Brain microvascular endothelial cell (primary cell): ENCODE results near the gene PICALM.
A peak's percentile ranks its signal among the peaks of the same experiment; 100 is the strongest.

Experiments used
- DNase-seq: peaks from one replicate; pipeline ENCODE4 v3.0.0-alpha.2; 2020
- H3K27ac ChIP-seq: fragments of 250-450 bp; sonication (Bioruptor Pico); 2 replicates; pipeline ENCODE4 v1.5.1; 2020; ENCODE audit warnings: mild to moderate bottlenecking, moderate library complexity
- H3K27me3 ChIP-seq: fragments of 250-450 bp; sonication (Bioruptor Pico); replicated peaks from 2 replicates; pipeline ENCODE4 v1.5.1; 2020; ENCODE audit warnings: mild to moderate bottlenecking
- H3K36me3 ChIP-seq: fragments of 250-450 bp; sonication (Bioruptor Pico); replicated peaks from 2 replicates; pipeline ENCODE4 v1.5.1; 2020; ENCODE audit warnings: mild to moderate bottlenecking
- H3K4me3 ChIP-seq: 2 replicates; pipeline ENCODE4 v1.5.1; 2011; ENCODE audit warnings: low read depth, mild to moderate bottlenecking, control low read depth, low read length, moderate library complexity
- CTCF ChIP-seq: IDR thresholded peaks from 2 replicates; pipeline ENCODE4 v1.5.1; 2011; ENCODE audit warnings: low read depth, mild to moderate bottlenecking, moderate library complexity, low read length, control low read depth, inconsistent platforms; ENCODE audit errors: missing control alignments
- in situ Hi-C: cut with HindIII; loops from 2 replicates; pipeline ENCODE4 v1.10.0; 2017; ENCODE audit warnings: low sequenced_read_pairs, low pct_ligation_motif_present

PICALM gene

DNA sequence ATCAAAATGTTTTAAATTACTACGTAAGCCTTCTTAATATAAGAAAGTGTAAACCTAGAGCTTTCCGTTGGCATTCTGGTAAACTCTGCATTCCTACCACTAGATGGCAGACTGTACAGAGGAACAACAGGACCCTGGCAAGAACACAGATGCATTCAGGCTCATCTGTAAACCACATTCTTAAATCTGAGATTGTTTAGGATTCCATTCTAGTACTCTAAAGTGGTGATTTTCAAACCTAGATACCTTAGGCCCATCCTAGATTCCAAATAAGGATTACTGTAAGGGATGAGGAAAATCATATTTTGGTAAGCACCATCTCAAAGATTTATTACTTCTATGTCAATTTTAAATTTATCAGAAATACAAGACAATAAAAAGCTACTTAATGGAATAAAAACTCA is 26.9 kb downstream of the PICALM start:
- Histone ChIP-seq H3K36me3 (no peaks in the 10 kb centered on the region), H3K27me3 (no peaks in the 10 kb centered on the region), H3K4me3 (no peak overlapping the region), H3K27ac (peak overlapping the region; percentile 7)
- in situ Hi-C loops: loop anchor here (25.0 kb wide), 1 partner anchor 170 kb away; no protein-coding TSS in a partner anchor
- peak; percentile 91 for DNase-seq
- peak; percentile 78 for TF ChIP-seq CTCF

- Histone ChIP-seq H3K27me3 (no peaks in the 10 kb centered on the region), H3K27ac (peak overlapping the region; percentile 7), H3K4me3 (no peak overlapping the region), H3K36me3 (no peaks in the 10 kb centered on the region)
- in situ Hi-C loops: loop anchor here (25.0 kb wide), 1 partner anchor 171 kb away; no protein-coding TSS in a partner anchor
- TF ChIP-seq CTCF: no peak
- no peak for DNase-seq
These were observed 27.7 kb downstream of the PICALM start for GRCh38 chr11:86040919-86041850.

GRCh38 chr11:86039094-86039493 is 29.8 kb downstream of the PICALM start:
- in situ Hi-C loops: loop anchor here (25.0 kb wide), 1 partner anchor 173 kb away; no protein-coding TSS in a partner anchor
- Histone ChIP-seq H3K36me3 (no peaks in the 10 kb centered on the region), H3K27ac (no peak overlapping the region), H3K27me3 (no peaks in the 10 kb centered on the region), H3K4me3 (no peak overlapping the region)
- no peak for TF ChIP-seq CTCF
- no peak for DNase-seq

- no peak for DNase-seq
- no peak for TF ChIP-seq CTCF
- Histone ChIP-seq H3K27me3 (no peaks in the 10 kb centered on the region), H3K27ac (no peak overlapping the region), H3K36me3 (no peaks in the 10 kb centered on the region), H3K4me3 (no peak overlapping the region)
- in situ Hi-C loops: loop anchor here (25.0 kb wide), 1 partner anchor 175 kb away; no protein-coding TSS in a partner anchor
These were observed 31.1 kb downstream of the PICALM start for GRCh38 chr11:86037743-86038142.

DNA sequence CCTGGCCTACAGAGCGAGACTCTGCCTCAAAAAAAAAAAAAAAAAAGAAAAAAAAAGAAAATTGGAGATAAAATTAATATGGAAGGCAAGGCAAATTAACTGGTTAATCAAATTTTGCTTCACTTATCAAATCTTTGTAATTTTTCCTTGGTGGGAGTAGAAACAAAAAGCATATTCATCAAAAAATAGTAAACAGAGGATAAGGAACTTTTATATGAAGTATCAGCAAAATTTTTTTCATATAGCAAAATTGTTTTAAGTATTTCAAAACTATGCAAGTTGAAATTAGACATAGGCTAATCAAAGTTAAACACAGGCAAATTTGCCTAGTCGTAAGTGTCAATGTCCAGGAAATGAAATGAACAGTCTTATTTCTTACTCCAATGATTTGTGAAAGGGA is 33.0 kb downstream of the PICALM start:
- no peaks in the 10 kb centered on the region for H3K27me3 ChIP-seq
- H3K4me3 ChIP-seq: no peak overlapping the region
- in situ Hi-C loops: loop anchor here (25.0 kb wide), 1 partner anchor 176 kb away; no protein-coding TSS in a partner anchor
- no peak overlapping the region for H3K27ac ChIP-seq
- TF ChIP-seq CTCF: no peak
- H3K36me3 ChIP-seq: no peaks in the 10 kb centered on the region
- no peak for DNase-seq
